ENCODE data around the gene SCN5A.
"Not testable (repeated sequence)": the region's sequence is repeated elsewhere in the genome, so short reads cannot be mapped to it uniquely, and the experiment has no call there.

The SCN5A gene

DNA sequence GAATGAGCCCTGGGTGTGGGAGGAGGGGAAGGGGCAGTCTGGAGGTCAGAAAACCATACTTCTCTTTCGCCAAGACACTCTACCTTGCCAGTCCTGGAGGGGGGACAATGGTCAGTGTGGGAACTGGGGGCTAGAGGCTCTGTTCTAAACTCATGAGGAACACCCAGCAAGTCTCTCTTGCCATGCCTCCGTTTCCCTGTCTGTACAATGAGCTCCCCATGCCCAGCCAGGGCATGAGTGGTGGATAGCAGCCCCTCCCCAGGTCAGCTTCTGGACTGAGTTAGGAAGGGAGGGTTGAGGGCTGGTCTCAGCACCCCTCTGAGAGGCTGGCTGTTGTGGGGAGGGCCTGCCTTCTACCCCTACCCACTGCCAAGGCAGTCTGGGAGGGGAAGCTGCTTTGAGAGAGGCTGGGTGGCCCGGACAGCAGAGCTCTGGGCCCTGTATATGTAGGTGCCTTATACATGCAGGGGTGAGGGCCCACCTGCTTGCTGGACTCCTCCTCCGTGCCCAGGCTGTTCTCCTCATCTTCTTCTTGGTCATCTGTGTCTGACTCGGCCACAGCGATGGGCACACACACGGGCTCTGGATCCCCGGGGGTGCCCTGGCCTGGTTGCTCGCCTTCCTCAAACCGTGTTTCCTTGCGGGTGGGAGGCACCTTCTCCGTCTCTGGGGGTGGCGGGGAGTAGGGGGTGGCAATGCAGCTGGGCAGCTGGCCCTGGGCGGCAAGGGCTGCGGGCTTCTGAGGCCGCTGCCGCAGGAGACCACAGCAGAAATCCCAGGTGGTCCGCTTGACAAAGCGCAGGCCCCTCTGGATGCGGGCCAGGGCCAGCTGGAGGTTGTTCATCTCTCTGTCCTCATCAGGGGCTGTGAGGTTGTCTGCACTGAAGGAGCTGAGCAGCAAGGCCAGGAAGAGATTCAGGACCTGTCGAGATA, 68.8 kb downstream of the SCN5A start:
- no peak for DNase-seq (ENCODE audit: insufficient read length, low spot score)
- FAIRE-seq, result no peak

GRCh38 chr3:38579551-38580449, 69.7 kb downstream of the SCN5A start:
- FAIRE-seq, result no peak

DNA sequence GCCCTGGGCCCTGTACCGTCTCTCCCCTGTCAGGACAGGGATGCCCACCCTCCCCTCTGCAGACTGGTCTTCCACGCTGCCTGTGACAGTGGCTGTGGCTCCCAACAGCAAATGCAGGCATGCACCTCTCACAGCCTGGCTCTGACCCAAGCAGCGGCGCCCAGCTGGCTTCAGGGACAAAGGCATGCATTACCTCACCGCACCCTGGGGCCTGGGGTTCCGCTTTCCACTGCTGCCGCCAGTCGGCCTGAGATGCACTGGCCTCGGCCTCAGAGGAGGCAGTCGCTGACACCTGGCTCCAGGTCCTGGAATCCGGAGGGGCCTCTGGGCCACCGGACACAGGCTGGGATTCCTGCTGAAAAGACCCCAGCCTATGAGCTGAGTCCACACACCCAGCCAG, 70.3 kb downstream of the SCN5A start:
- no peak for FAIRE-seq
- DNase-seq (ENCODE audit: insufficient read length, low spot score), result no peak

More at GRCh38 chr3:38579551-38580449, 69.7 kb downstream of the SCN5A start:
- DNase-seq (ENCODE audit: insufficient read length, low spot score), result no peak

DNA sequence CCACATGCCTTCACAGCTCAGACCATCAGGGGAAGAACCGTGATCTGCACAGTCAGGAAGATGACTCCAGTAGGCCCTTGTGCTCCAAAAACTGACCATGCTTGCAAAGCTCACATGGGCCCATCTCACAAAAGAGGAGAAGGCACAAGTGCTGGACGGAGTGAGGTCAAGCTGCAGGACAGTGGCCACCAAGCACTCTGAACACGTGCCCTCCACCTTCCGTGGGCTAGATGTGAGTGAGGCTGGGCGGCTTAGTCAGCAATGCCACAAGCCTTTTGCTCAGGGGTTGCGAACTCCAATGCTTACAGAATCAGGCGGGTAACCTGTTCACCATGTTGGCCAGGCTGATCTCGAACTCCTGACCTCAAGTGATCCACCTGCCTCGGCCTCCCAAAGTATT, 70.9 kb downstream of the SCN5A start:
- DNase-seq (ENCODE audit: insufficient read length, low spot score) (no peak), FAIRE-seq (no peak)

- DNase-seq (ENCODE audit: insufficient read length, low spot score) (no peak), FAIRE-seq (no peak)
These were observed 71.4 kb downstream of the SCN5A start for GRCh38 chr3:38578081-38578475.

GRCh38 chr3:38577371-38578080, 72.0 kb downstream of the SCN5A start:
- FAIRE-seq (no peak), DNase-seq (ENCODE audit: insufficient read length, low spot score) (no peak)

DNA sequence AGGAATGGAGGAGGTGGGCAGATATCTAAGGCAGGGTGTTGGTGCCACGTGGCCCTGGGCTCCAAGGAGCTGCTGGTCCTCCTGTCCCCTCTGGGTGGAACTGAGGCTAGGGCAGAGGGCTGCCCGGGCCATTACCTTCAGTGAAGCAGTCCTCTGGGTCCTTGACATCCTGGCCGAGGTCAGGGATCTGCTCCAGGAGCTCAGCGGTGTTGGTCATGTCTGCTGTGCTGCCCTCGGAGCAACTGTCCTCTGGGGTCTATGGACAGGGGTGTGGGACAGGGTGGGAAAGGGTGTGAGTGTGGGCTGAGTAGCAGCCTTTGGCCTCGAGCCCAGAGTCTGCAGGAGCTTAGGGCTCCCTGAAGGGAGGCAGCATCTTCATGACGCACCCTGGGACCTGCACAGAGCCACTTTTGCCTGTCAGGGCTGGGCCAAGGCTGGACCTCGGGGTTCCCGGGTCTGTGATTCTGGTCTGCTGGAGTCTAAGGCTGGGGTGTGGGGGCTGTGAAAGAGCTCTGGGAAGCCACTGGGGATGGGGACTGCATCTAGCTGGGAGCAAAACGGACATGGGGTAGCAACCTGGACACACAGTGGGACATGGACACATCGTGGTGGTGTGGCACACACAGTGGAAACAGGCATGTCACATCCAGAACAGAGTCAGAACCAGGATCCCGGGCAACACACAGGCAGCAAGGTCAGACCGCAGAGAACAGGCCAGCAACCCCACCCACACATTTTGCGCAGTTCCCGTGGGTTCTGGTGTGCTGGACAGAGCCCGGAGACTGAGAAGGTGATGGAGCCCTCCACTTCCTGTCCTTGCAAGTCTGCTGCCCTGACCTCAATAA, 72.7 kb downstream of the SCN5A start:
- DNase-seq (ENCODE audit: insufficient read length, low spot score), result no peak
- FAIRE-seq, result no peak

- FAIRE-seq, result no peak
- DNase-seq (ENCODE audit: insufficient read length, low spot score), result no peak
These were observed 73.4 kb downstream of the SCN5A start for GRCh38 chr3:38576131-38576525.

- FAIRE-seq, result no peak
These were observed 74.1 kb downstream of the SCN5A start for GRCh38 chr3:38575279-38575843.

GRCh38 chr3:38574411-38575278, 74.8 kb downstream of the SCN5A start:
- no peak for FAIRE-seq
- no peak for DNase-seq (ENCODE audit: insufficient read length, low spot score)

More at GRCh38 chr3:38575279-38575843, 74.1 kb downstream of the SCN5A start:
- DNase-seq (ENCODE audit: insufficient read length, low spot score), result no peak

DNA sequence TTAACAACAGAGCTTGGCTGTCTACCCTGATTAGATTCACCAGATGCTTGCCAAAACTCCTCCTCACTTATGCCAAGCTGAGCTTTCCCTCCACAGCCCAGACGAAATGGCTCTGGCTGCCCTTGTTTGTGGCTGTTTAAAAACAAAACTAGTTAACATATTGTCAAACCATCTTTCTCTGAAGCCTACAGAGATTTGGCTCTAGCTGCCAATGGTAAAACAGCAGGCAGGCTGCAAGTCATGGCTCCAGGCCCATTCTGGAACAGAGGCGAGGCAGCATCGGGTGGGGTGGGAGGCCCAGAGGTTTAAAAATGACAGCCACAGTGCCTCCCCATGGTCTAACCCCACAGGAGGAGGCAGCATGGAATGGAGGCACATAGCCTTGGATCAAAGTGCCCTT, 75.9 kb downstream of the SCN5A start:
- DNase-seq (ENCODE audit: insufficient read length, low spot score) (no peak), FAIRE-seq (no peak)

DNA sequence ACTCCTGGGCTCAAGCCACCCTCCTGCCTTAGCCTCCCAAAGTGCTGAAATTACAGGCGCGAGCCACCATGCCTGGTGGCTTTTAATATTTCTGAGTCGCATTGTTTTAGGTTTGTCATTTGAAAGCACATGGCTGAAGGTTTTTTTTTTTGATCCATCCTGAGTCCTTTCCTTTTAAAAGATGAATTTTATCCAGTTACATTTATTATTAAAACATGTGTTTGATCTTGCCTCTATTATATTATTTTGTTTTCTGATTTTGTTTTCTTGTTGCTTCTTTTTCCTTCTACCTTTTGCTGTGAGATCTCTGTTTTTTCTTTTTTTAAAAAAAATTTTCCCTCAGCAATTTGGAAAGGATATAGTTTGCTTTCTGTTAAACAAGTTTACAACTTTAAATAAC, 76.4 kb downstream of the SCN5A start:
- DNase-seq (ENCODE audit: insufficient read length, low spot score) (no peak), FAIRE-seq (no peak)

DNA sequence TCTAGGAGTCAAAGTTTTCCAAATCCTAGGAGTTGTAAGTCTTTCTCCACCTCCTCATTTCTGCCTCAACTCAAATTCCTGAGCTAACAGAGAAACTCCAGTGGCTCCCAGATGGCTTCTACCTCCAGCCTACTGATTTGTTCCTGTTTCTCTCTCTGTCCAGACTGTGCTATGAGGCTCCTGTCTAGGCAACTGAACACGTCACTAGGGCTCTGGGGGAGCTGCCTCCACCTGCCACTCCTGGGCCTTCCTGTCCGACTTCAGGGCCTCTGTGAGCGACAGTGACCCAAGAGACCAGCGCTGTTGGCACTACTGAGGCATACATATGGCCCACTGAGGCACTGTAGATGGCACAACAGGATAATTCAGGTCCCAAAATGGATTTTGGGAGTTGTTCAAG, 82.0 kb downstream of the SCN5A start:
- DNase-seq (ENCODE audit: insufficient read length, low spot score), result no peak
- no peak for FAIRE-seq

DNA sequence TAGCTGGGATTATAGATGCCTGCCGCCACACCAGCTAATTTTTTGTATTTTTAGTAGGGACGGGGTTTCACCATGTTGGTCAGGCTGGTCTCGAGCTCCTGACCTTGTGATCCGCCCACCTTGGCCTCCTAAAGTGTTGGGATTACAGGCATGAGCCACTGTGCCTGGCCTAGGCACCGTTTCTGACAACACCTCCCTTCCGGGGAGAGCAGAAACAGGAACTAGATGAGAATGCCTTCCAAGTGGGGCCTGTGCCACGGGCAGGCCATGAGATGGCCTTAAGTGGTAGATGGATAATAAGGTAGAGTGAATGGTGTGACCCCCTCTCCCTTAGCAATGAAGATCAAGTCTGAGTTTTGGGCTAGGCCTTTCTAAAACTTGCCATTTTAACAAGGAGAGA, 82.7 kb downstream of the SCN5A start:
- not testable (repeated sequence) for DNase-seq (ENCODE audit: insufficient read length, low spot score); FAIRE-seq

DNA sequence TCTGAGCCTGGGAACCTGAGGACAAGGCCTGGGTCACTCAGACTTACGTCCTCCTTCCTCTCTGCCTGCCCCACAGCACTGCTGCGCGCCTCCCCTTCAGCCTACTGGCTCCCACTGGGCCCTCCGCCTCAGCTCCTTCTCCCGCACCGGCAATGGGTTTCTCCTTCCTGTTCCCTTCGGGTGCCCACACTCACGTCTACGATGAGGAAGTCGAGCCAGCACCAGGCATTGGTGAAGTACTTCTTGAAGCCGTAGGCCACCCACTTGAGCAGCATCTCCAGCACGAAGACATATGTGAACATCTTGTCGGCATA, 83.3 kb downstream of the SCN5A start:
- FAIRE-seq (no peak), DNase-seq (ENCODE audit: insufficient read length, low spot score) (no peak)

- DNase-seq (ENCODE audit: insufficient read length, low spot score) (no peak), FAIRE-seq (no peak)
These were observed 83.9 kb downstream of the SCN5A start for GRCh38 chr3:38565339-38566214.

- DNase-seq (ENCODE audit: insufficient read length, low spot score) (no peak), FAIRE-seq (no peak)
These were observed 84.7 kb downstream of the SCN5A start for GRCh38 chr3:38564631-38565338.
